Limb (tissue), 2 donors: ENCODE measurements around the gene CBFA2T3.

ENCODE experiments used
- DNase-seq, 2 donors: peaks; one replicate each; pipeline ENCODE4 v3.0.0-alpha.2; 2016; ENCODE audit errors: extremely low spot score in 2 of 2

CBFA2T3 gene

GRCh38 chr16:88963583-88963982 is 13.4 kb downstream of the CBFA2T3 start:
- no peak for DNase-seq

DNA sequence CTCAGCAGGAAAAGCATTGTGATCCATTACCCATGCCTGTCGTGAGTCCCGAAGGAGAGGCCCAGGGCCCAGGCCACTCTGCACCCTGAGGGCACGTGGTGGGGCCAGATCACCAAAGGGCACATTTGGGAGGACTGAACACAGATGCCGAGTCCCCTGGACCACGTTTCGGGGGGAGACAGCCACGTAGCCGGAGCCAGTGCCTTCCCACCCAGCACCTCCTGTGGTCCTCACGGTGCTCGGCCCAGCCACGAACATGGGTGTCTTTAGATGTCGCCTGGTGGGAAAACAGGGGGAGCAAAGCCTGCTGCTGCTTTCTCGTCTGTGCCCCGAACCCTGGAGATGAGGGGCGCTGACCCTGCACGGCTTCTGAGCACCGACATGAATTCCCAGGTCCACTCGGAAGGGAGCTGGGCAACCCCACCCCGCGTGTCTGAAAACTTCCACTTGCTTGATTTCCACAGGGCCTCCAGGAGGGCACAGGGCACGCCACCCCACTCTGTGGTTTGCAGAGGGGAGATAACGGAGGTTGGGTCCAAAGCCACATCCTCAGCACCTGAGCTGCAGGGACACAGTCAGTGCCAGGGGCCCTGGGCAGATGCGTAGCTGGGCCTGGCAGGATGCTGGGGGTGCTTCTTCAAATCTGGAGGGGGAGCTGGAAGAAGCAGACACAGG is 14.4 kb downstream of the CBFA2T3 start:
- no peak for DNase-seq

- DNase-seq = no peak
Observed at GRCh38 chr16:88961011-88961410, 16.0 kb downstream of the CBFA2T3 start.

- DNase-seq = no peak
Observed at GRCh38 chr16:88960516-88960915, 16.5 kb downstream of the CBFA2T3 start.

DNA sequence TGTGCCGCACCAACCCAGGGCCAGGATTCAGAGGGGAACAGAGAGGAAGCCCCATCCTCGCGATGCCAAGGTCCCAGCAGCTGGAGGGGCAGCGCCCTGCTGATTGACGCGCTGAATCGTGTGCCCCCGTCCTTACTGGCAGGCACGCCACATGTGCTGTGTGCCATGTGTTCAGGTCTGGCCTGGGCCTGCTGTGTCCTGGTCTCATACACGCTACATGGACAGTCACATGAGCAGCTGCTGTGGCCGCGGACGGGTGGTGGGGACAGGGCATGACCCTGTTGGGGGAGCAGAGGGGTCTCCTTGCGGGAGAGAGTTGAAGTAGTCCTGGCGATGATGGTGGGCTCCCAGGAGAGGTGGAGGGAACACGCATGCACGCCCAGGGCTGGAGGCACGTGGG is 18.0 kb downstream of the CBFA2T3 start:
- no peak for DNase-seq

DNA sequence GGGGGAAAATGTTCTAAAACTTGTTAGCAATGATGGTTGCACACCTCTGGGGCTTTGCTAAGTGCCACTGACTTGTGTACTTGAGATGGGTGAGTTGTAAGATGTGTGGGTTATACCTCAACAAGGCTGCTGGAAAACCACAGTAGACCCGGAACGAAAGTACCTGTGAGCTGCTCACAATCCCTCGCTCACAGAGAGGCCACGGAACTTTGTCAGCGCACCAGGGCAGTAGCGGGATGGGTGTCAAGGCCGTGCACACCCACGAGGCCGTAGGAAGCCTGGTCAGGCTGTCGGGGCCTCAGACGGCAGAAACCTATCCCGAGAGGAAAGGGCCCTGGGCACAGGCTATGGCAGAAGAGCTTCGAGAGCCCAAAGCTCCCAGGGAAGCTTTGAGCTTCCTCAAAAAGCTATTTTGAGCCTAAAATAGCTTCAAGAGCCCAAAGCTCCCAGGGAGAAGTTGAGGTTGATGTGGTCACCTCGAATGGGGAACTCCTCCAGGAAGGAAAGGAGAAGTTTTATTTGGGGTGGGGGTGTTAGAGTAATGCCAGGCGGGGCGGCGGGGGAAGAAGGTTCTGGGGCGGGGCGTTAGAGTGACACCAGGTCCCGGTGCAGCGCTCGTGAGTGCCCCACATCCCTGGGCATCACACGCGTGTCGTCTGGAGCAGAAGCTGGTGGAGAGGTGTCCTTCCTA is 19.0 kb downstream of the CBFA2T3 start:
- no peak for DNase-seq

DNA sequence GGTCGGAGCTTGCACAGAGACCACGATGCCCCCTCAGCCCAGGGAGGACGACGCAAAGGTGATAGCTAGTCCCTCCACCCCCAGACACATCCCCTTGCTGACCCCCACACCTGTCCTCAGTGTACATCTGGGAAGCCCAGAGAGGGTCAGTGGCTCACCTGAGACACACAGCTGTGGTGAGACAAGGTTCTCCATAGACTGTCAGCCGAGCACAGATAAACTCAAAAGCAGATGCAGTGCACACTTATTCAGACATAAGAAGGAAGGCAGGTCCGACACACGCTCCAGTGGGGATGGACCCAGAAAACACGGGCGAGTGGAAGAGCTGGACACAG is 19.6 kb downstream of the CBFA2T3 start:
- no peak for DNase-seq

- DNase-seq = no peak
Observed at GRCh38 chr16:88956546-88957432, 20.2 kb downstream of the CBFA2T3 start.

GRCh38 chr16:88955906-88956305 is 21.1 kb downstream of the CBFA2T3 start:
- DNase-seq = no peak

DNA sequence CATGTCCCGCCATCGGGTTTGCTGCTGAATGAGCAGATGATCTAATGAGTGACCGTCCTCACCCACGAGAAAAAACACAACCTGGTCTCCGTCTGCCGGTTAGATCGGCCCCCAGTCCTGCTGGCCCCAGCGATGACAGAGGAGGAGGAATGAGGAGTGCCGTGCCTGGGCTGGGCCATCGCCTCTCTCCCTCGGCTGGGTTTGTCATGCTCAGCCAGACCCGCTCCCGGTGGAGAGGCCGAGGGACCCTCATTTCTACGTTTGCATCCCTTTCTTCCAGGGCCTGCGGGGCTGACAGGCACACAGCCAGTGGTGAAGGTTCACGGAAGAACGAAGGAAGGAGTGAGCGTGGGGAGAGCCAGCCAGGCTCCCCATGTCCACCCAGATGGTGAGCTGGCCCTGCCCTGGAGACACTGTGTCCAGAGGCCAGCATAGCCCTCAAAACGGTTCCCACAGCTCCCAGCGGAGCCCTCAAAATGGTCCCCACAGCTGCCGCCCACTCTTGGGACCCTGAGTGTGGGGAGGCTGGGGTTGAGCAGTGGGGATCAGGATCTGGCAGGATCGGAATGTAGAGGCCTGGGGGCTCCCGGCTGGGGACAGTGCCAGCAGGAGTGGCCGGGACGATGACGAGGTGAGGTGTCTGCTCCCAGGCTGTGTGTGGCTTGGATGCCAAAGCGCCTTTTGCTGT is 23.9 kb downstream of the CBFA2T3 start:
- no peak for DNase-seq

DNA sequence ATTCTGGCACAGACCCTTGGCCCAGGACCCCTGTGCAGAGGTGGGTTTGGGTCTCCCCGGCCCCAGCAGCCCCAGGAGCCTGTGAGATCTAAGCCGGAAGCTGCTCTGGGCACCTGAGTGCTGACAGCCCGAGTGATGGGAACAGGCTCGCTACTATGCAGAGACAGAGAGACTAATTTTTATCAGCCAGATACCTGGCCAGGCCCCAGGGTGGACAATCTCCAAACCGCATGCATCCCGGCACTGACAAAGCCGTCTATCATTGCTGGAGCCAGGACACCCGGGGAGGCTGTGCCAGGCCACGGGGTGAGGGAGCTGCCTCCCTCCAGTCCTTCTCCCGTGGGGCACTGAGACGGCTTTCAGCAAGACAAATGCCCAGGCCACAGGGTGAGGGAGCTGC is 25.0 kb downstream of the CBFA2T3 start:
- DNase-seq = no peak

DNA sequence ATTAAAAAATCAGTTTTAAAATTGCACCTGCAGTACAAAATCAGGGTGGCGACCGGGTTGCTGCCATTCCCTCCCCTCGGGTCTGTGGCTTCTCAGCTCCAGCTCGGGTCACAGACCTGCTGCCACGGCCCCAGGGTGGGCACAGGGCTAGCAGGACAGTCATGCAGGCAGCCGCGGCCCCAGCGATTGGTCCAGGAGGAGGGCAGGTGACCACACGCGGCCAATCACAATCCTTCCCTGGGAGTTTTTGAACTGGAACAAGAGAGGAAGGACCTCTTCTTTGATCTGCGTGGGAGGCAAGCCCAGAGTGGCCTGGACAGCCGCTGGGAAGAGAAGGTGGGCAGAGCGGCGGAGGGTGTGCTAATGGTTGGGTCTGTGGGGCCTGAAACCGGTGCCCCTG is 25.5 kb downstream of the CBFA2T3 start:
- no peak for DNase-seq

DNA sequence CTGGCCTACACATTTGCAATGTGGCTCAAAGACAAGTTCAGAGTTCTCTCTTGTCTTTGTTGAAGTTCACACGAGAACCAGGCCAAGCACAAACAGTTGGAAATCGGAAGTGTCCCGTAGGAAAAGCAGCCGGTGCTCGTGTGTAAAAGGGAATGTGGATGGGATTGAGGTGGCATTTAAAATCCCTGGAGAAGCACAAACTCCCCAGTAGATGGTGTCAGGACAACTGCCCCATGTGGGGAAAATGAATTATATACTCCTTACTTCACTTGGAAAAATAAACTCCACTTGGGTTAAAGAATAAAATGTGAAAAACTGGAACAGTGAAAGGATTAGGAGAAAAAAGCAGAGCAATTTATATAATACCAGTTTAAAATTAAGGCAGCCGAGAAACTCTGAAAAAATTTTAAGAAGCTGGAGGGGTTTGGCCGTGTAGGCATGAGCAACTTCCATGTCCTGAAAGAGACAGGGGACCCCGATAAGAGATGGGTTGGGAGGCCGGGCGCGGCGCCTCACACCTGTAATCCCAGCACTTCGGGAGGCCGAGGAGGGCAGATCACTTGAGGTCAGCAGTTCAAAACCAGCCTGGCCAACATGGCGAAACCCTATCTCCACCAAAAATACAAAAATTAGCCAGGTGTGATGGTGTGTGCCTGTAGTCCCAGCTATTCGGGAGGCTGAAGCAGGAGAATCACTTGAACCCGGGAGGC is 28.1 kb downstream of the CBFA2T3 start:
- DNase-seq = no peak

DNA sequence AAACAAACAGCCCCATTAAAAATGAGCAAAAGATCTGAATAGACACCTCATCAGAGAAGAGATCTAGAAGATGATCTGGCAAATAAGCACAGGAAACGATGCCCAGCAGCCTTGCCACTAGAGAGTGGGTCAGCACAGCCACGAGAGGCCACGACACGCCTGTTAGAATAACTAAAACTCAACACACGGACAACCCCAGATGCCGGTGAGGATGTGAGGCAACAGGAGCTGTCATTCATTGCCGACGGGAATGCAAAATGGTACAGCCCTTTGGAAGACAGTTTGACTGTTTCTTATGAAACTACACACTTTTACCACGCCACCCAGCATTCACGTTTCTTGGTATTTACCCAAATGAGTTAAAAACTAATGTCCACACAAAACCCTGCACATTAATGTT is 31.5 kb downstream of the CBFA2T3 start:
- no peak for DNase-seq

DNA sequence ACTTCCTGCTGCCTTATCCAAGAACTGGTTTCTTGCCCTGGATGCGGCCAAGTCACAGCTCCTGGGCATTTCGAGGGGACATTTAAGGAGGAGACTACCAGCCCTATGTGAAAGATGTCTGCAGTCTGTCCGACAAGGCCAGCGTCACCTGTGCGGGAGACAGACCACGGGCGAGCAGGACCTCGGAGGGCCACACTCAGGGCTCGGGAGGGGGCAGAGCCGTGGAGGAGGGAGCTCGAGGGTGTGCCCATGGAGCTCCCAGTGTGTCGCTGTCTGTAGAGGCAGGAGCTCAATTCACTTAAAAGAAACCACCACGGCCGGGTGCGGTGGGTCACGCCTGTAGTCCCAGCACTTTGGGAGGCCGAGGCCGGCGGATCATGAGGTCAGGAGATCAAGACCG is 33.3 kb downstream of the CBFA2T3 start:
- DNase-seq = no peak

DNA sequence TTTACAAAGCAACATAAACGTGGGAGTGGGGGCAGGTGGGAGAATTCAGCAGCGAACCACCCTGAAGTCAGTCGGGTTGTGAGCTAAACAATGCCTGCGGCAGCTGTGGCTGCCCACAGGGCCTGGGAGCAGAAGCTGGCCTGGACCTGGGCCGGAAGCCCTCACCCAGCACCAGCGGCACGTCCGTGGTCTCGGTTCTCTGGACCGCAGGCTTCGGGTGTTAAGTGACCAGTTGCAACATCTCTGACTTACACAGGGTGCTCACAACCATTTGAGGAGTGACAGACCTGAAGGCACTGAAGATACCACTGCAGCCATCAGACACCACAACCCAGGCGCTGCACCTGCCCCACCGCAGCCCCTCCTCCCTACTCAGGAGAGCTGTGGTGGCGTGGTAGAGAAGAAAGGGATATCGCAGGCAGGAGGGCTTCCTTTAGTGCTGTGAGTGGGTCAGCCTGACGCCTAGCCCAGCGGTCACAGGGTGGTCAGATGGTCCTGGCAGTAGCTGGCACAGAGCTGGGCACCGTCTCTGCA is 33.8 kb downstream of the CBFA2T3 start:
- DNase-seq = no peak

DNA sequence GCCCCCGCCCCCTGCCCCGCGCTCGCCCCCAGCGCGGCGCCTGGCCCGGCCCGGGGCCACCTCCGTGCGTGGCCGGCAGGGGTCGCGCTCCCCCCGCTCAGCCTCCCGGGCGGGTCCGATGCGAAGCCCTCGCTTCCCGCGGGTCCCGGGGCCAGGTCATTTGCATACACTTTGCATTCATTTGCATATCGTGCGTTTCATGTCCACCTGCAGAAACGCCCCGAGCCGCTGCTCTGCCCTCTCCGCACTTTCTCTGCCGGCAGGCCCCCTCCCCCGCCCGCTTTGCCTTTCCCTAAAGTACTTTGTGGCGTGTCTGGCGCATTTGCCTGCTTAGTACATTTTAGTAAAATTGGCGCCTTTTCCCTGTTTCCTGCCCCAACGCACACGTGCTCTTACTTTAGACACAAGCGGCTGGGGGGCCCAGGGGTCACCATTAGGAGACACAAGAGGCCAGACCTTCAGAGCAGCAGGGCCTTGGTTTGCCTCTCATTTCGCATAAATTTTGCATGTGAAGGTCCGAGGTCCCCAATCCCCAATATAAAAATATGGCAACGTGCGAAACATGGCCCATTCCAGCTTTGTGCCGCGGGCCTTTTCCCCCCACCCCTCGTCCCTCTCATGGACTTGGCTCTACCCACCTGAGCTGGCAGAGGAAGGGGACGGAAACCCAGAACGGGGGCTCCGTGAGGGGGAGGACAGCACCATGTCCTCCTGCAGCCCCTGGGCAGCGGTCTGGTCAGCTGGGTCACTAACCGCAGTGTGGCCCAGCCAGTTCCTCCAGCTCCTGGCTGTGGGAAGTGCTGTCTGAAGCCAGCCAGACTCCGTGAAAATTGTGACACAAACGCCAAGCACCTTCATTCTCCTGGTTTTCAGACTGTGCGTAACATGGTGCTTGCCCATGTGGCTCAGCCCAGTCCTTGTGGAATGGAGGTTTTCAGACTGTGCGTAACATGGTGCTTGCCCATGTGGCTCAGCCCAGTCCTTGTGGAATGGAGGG is 34.8 kb downstream of the CBFA2T3 start:
- DNase-seq = peak in 1 of 2 donors; percentile 85

DNA sequence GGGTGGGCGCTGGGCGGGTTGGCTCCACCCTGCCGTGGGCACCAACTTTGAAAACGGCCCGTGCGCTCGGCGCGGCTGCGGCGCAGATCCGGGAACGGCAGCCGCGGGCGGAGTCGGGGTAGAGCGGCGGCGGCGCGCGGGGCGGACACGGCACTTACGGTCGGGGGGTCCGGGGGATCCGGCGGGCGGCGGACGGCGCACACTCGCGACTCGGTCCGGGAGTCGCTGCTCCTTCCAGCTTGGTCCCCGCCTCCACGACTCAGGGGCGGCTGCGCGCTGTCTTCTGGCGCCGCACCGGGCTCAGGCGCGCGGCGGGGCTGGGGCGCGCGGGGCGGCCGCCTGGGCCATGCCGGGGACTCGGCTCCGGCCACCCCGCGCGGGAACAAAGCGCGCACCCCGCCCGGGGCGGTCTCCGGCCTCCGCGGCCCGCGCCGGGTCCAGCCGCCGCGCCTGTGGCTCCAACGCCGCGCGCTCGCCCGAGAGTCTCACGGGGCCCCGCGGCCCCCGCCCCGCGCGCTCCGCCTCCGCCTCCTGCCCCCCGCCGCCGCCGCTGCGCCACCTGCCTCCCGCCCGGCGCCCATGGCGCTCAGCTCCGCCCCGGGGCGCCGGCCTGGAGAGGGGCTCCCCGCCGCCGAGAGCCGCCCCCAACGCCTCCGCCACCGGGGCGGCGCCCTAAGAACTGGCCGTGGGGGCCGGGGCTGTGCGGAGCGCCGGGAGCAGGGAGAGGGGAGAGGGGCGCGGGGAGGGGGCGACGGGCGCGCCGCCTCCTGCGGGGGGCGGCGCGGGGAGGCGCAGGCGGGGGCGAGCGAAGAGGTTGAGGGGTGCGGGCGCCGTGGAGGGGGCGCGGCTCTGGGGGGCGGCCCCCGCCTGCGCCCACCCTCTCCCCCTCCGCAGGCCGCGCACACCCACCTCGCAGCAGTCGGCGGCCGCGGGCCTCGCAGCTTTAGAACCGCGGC is 35.9 kb downstream of the CBFA2T3 start:
- peak in 1 of 2 donors; percentile 73 for DNase-seq
